NK-92 treated with Interleukin-12 subunit alpha and Interleukin-12 subunit beta, amount 100 ng/mL, for 24 hours (cell line): ENCODE results near the gene STPG3.

Source experiments
- DNase-seq: peaks from one replicate; lab custom pipeline; 2025; lab: John Stamatoyannopoulos, UW

STPG3 gene

DNA sequence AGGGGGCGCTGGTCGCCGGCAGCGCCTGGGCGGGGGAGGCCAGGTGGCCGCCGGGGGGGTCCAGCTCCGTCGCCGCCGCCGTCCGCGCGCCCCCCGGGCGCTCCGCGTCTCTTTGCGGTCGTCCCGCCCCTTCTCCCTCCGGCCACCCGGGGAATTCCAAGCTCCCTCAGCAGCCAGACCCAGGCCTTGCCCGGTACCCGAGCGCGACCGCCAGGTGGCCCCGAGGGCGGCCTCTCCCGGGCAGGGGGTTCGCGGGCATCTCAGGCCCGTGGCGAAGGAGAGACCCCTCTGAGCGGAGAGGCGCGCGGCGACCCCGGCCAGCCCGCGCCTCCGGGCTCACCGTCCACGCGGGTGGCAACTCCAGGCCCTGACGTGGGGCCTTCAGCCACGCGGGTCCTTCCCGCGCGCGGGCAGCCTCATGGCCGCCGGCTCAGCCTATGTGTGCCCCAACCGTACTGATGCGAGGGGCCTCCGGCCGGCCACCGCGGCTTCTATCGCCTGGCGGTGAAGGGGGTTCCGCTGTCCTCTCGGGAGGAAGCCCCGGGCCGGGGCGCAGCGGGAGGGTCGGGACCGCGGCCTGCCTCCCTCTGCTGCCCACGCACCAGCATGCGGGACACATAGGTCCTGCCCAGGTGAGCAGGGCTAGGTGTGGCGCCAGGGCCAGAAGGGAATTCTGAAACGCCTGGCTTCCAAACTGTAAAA is 51.5 kb downstream of the STPG3 start:
- DNase-seq: no peak
